HG02623 (cell line): ENCODE data around the gene GLOD4.
A peak's percentile ranks its signal among the peaks of the same experiment; 100 is the strongest.
"Not testable (repeated sequence)": the region's sequence is repeated elsewhere in the genome, so short reads cannot be mapped to it uniquely, and the experiment has no call there.

ENCODE experiments used
- ATAC-seq: cut with Tn5 transposase; IDR thresholded peaks from one replicate; pipeline ENCODE4 v1.9.1; 2021; ENCODE audit warnings: moderate library complexity; ENCODE audit not compliant: unreplicated experiment

Gene GLOD4

GRCh38 chr17:781805-782731, at the start of gene GLOD4, which contains the start of gene MRM3:
Gene GLOD4 (minus strand): TSS chr17:782280. CDS start chr17:782255, 25 bp downstream.
Gene MRM3 (plus strand): TSS chr17:782353. CDS start chr17:782379, 26 bp downstream.
- peak; percentile 82 for ATAC-seq

GRCh38 chr17:830950-831349, 48.9 kb upstream of the GLOD4 start:
- no peak for ATAC-seq

GRCh38 chr17:830381-830780, 48.3 kb upstream of the GLOD4 start:
- no peak for ATAC-seq

- ATAC-seq, result not testable (repeated sequence)
These were observed 47.5 kb upstream of the GLOD4 start for GRCh38 chr17:829614-830013.

GRCh38 chr17:828761-829160, 46.7 kb upstream of the GLOD4 start:
- ATAC-seq, result no peak

- no peak for ATAC-seq
These were observed 44.7 kb upstream of the GLOD4 start for GRCh38 chr17:826778-827177.

- ATAC-seq, result no peak
These were observed 43.1 kb upstream of the GLOD4 start for GRCh38 chr17:825216-825615.

GRCh38 chr17:824378-824777, 42.3 kb upstream of the GLOD4 start:
- ATAC-seq, result no peak

- no peak for ATAC-seq
These were observed 41.4 kb upstream of the GLOD4 start for GRCh38 chr17:823501-823902.

GRCh38 chr17:819251-819650, 37.2 kb upstream of the GLOD4 start:
- no peak for ATAC-seq

GRCh38 chr17:814371-814770, 32.3 kb upstream of the GLOD4 start:
- ATAC-seq, result no peak

- no peak for ATAC-seq
These were observed 30.6 kb upstream of the GLOD4 start for GRCh38 chr17:812638-813204.

GRCh38 chr17:811051-811784, 29.1 kb upstream of the GLOD4 start:
- no peak for ATAC-seq

GRCh38 chr17:807523-808294, 25.6 kb upstream of the GLOD4 start:
- ATAC-seq, result no peak

- ATAC-seq, result no peak
These were observed 24.9 kb upstream of the GLOD4 start for GRCh38 chr17:806781-807522.

GRCh38 chr17:806346-806745, 24.3 kb upstream of the GLOD4 start:
- ATAC-seq, result no peak

GRCh38 chr17:805886-806285, 23.8 kb upstream of the GLOD4 start:
- not testable (repeated sequence) for ATAC-seq

GRCh38 chr17:804541-805435, 22.7 kb upstream of the GLOD4 start:
- ATAC-seq, result no peak
